ENCODE measurements around the gene ANAPC16.
"Not testable (repeated sequence)": the region's sequence is repeated elsewhere in the genome, so short reads cannot be mapped to it uniquely, and the experiment has no call there.

Gene ANAPC16

GRCh38 chr10:72186982-72187330, 28.9 kb upstream of the ANAPC16 start:
- Histone ChIP-seq H3K9me3 (ENCODE audit: low read length) (peaks cover 15% of the 10 kb centered on the region), H3K4me3 (ENCODE audit: low read length) (no peak overlapping the region), H3K4me1 (ENCODE audit: insufficient read depth, low read length) (no peaks in the 10 kb centered on the region), H3K36me3 (ENCODE audit: insufficient read depth, low read length) (peaks cover 15% of the 10 kb centered on the region), H3K27me3 (ENCODE audit: insufficient read depth, low read length) (no peaks in the 10 kb centered on the region), H2AFZ (ENCODE audit: low read depth, low read length) (no peak overlapping the region)

DNA sequence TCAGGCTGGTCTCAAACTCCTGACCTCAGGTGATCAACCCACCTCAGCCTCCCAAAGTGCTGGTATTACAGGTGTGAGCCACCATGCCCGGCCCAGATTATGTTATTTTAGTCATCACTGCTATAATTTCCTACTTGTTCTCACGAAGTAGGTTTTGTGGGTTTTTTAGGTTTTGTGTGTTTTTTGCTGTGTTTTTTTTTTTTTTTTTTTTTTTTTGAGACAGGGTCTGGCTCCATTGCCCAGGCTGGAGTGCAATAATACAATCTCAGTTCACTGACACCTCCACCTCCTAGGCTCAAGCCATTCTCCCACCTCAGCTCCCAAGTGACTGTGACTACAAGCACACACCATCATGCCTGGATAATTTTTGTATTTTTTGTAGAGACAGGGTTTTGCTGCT, 20.9 kb upstream of the ANAPC16 start:
- H3K4me3 ChIP-seq (ENCODE audit: low read length): no peak overlapping the region
- H3K27me3 ChIP-seq (ENCODE audit: insufficient read depth, low read length): no peaks in the 10 kb centered on the region
- peaks cover under 1% of the 10 kb centered on the region for H3K9me3 ChIP-seq (ENCODE audit: low read length)
- H3K36me3 ChIP-seq (ENCODE audit: insufficient read depth, low read length): peaks cover 16% of the 10 kb centered on the region
- no peaks in the 10 kb centered on the region for H3K4me1 ChIP-seq (ENCODE audit: insufficient read depth, low read length)
- H2AFZ ChIP-seq (ENCODE audit: low read depth, low read length): no peak overlapping the region

- H3K36me3 ChIP-seq (ENCODE audit: insufficient read depth, low read length): peaks cover 32% of the 10 kb centered on the region
- H3K4me3 ChIP-seq (ENCODE audit: low read length): no peak overlapping the region
- no peaks in the 10 kb centered on the region for H3K4me1 ChIP-seq (ENCODE audit: insufficient read depth, low read length)
Observed at GRCh38 chr10:72200883-72201282, 14.9 kb upstream of the ANAPC16 start.

DNA sequence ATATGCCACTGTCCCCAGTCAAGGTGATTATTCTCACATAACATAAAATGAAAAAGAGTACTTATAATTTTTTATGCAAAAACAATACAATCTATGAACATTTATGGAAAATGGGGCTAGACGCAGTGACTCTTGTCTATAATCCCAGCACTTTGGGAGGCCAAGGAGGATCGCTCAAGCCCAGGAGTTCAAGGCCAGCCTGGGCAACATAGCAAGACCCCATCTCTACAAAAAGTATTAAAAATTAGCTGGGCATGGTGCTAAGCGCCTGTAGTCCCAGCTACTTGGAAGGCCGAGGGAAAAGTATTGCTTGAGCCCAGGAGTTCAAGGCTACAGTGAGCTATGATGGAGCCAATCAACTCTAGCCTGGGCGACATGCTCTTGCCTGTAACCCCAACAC, 14.5 kb upstream of the ANAPC16 start:
- Histone ChIP-seq H3K9me3 (ENCODE audit: low read length) (no peaks in the 10 kb centered on the region), H3K4me1 (ENCODE audit: insufficient read depth, low read length) (no peaks in the 10 kb centered on the region), H2AFZ (ENCODE audit: low read depth, low read length) (no peak overlapping the region), H3K36me3 (ENCODE audit: insufficient read depth, low read length) (peaks cover 31% of the 10 kb centered on the region), H3K27me3 (ENCODE audit: insufficient read depth, low read length) (no peaks in the 10 kb centered on the region), H3K4me3 (ENCODE audit: low read length) (no peak overlapping the region)

More at GRCh38 chr10:72200883-72201282, 14.9 kb upstream of the ANAPC16 start:
- Histone ChIP-seq H3K9me3 (ENCODE audit: low read length) (no peaks in the 10 kb centered on the region), H3K27me3 (ENCODE audit: insufficient read depth, low read length) (no peaks in the 10 kb centered on the region), H2AFZ (ENCODE audit: low read depth, low read length) (no peak overlapping the region)

- Histone ChIP-seq H3K4me3 (ENCODE audit: low read length) (no peak overlapping the region), H3K4me1 (ENCODE audit: insufficient read depth, low read length) (no peaks in the 10 kb centered on the region), H3K36me3 (ENCODE audit: insufficient read depth, low read length) (peaks cover 41% of the 10 kb centered on the region), H3K27me3 (ENCODE audit: insufficient read depth, low read length) (no peaks in the 10 kb centered on the region), H2AFZ (ENCODE audit: low read depth, low read length) (no peak overlapping the region), H3K9me3 (ENCODE audit: low read length) (no peaks in the 10 kb centered on the region)
Observed at GRCh38 chr10:72204296-72204695, 11.5 kb upstream of the ANAPC16 start.

GRCh38 chr10:72204724-72205123, 11.1 kb upstream of the ANAPC16 start:
- peaks cover 45% of the 10 kb centered on the region for H3K36me3 ChIP-seq (ENCODE audit: insufficient read depth, low read length)
- no peaks in the 10 kb centered on the region for H3K9me3 ChIP-seq (ENCODE audit: low read length)
- no peaks in the 10 kb centered on the region for H3K27me3 ChIP-seq (ENCODE audit: insufficient read depth, low read length)
- no peaks in the 10 kb centered on the region for H3K4me1 ChIP-seq (ENCODE audit: insufficient read depth, low read length)
- H3K4me3 ChIP-seq (ENCODE audit: low read length): no peak overlapping the region
- no peak overlapping the region for H2AFZ ChIP-seq (ENCODE audit: low read depth, low read length)

DNA sequence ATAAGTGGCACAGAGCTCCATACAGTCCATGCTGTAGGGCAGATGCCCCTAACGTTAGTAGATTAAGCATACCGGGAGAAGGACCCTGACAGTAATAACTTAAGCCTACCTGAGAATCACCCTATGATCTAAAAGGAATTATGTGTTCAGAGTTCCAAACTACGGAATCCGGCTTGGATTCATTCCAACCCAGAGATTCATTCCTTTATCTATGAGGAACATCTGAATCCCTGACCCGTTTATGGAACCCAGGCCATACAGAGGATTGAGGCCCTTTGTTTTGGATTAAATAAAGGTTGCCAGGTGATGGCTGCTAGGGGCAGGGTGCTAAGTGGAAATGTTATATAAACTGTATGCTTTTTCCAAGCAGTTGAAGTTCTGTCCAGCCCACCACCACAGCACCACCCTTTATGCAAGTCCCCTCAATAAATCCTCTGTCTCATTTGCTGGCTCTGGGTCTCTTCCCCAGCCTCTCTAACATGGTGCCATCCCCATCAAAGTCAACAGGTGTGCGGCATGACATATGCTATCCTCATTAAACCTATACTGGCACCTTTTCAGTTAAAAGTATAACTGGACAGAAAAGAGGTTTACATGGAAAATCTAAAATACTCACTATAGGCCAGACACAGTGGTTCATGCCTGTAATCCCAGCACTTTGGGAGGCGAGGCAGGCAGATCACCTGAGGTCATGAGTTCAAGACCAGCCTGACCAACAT, 9.1 kb upstream of the ANAPC16 start:
- H3K36me3 ChIP-seq (ENCODE audit: insufficient read depth, low read length): peaks cover 51% of the 10 kb centered on the region
- no peaks in the 10 kb centered on the region for H3K4me1 ChIP-seq (ENCODE audit: insufficient read depth, low read length)
- no peak overlapping the region for H2AFZ ChIP-seq (ENCODE audit: low read depth, low read length)
- H3K27me3 ChIP-seq (ENCODE audit: insufficient read depth, low read length): no peaks in the 10 kb centered on the region
- no peak overlapping the region for H3K4me3 ChIP-seq (ENCODE audit: low read length)
- H3K9me3 ChIP-seq (ENCODE audit: low read length): no peaks in the 10 kb centered on the region

DNA sequence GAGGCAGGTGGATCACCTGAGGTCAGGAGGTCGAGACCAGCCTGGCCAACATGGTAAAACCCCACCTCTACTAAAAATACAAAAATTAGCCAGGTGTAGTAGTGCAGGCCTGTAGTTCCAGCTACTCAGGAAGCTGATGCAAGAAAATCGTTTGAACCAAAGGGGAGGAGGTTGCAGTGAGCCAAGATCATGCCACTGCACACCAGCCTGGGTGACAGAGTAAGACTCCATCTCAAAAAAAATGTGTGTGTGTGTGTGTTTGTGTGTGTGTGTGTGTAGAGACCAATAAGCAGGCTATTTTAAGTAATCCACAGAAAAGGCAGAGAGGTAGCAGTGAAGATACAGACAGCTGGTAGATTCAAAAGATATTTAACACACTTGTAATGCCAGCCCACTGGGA, 7.3 kb upstream of the ANAPC16 start:
- H2AFZ ChIP-seq (ENCODE audit: low read depth, low read length); H3K9me3 ChIP-seq (ENCODE audit: low read length); H3K27me3 ChIP-seq (ENCODE audit: insufficient read depth, low read length); H3K4me1 ChIP-seq (ENCODE audit: insufficient read depth, low read length); H3K4me3 ChIP-seq (ENCODE audit: low read length): not testable (repeated sequence)
- H3K36me3 ChIP-seq (ENCODE audit: insufficient read depth, low read length): peaks cover 46% of the 10 kb centered on the region

DNA sequence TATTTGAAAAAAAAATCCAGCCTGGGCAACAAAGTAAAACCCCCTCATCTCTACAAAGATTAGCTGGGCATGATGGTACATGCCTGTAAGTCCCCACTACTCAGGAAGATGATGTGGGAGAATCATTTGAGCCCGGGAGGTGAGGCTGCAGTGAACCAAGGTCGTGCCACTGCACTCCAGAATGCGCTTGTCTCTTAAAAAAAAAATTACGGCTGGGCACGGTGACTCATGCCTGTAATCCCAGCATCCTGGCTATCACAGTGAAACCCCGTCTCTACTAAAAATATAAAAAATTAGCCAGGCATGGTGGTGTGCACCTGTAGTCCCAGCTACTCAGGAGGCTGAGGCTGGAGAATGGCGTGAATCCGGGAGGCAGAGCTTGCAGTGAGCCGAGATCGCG, 4.4 kb upstream of the ANAPC16 start:
- H3K4me3 ChIP-seq (ENCODE audit: low read length); H3K9me3 ChIP-seq (ENCODE audit: low read length); H2AFZ ChIP-seq (ENCODE audit: low read depth, low read length); H3K4me1 ChIP-seq (ENCODE audit: insufficient read depth, low read length); H3K27me3 ChIP-seq (ENCODE audit: insufficient read depth, low read length): not testable (repeated sequence)
- H3K36me3 ChIP-seq (ENCODE audit: insufficient read depth, low read length): peaks cover 38% of the 10 kb centered on the region

- H3K36me3 ChIP-seq (ENCODE audit: insufficient read depth, low read length): peaks cover 37% of the 10 kb centered on the region
- not testable (repeated sequence) for H3K9me3 ChIP-seq (ENCODE audit: low read length); H2AFZ ChIP-seq (ENCODE audit: low read depth, low read length); H3K4me3 ChIP-seq (ENCODE audit: low read length); H3K27me3 ChIP-seq (ENCODE audit: insufficient read depth, low read length)
- peaks cover 10% of the 10 kb centered on the region for H3K4me1 ChIP-seq (ENCODE audit: insufficient read depth, low read length)
Observed at GRCh38 chr10:72211832-72212231, 4.0 kb upstream of the ANAPC16 start.

- Histone ChIP-seq H3K27me3 (ENCODE audit: insufficient read depth, low read length) (no peaks in the 10 kb centered on the region), H3K9me3 (ENCODE audit: low read length) (no peaks in the 10 kb centered on the region), H3K4me3 (ENCODE audit: low read length) (no peak overlapping the region), H3K4me1 (ENCODE audit: insufficient read depth, low read length) (peaks cover 18% of the 10 kb centered on the region), H3K36me3 (ENCODE audit: insufficient read depth, low read length) (peaks cover 6% of the 10 kb centered on the region), H2AFZ (ENCODE audit: low read depth, low read length) (no peak overlapping the region)
Observed at GRCh38 chr10:72218325-72218724, 2.5 kb downstream of the ANAPC16 start.

- Histone ChIP-seq H3K27me3 (ENCODE audit: insufficient read depth, low read length) (no peaks in the 10 kb centered on the region), H3K4me1 (ENCODE audit: insufficient read depth, low read length) (peaks cover 18% of the 10 kb centered on the region), H3K4me3 (ENCODE audit: low read length) (no peak overlapping the region), H2AFZ (ENCODE audit: low read depth, low read length) (no peak overlapping the region), H3K36me3 (ENCODE audit: insufficient read depth, low read length) (peaks cover 7% of the 10 kb centered on the region), H3K9me3 (ENCODE audit: low read length) (no peaks in the 10 kb centered on the region)
Observed at GRCh38 chr10:72218726-72219125, 2.9 kb downstream of the ANAPC16 start.

DNA sequence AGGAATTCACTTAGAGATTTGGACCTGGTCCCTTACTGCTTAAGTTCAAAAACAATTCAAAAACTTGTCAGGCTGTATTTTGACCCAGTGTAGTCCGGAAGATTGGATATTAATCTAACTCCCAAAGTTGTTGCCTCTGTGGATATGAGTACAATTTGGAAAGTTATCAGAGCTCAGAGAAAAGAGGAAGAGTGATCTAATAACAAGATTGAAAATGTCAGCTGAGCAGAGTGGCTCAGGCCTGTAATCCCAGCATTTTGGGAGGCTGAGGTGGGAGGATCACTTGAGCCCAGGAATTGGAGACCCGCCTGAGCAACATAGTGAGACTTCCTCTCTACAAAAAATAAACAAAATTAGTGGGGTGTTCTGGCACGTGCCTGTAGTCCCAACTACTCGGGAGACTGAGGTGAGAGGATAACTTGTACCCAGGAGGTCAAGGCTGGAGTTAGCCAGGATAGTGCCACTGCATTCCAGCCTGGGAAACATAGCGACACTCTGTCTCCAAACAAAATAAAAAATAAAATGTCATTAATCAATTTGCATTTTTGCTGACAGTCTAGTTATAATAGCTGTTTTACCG, 3.5 kb downstream of the ANAPC16 start:
- Histone ChIP-seq H3K4me1 (ENCODE audit: insufficient read depth, low read length) (peaks cover 18% of the 10 kb centered on the region), H3K9me3 (ENCODE audit: low read length) (no peaks in the 10 kb centered on the region), H3K27me3 (ENCODE audit: insufficient read depth, low read length) (no peaks in the 10 kb centered on the region), H2AFZ (ENCODE audit: low read depth, low read length) (no peak overlapping the region), H3K4me3 (ENCODE audit: low read length) (no peak overlapping the region), H3K36me3 (ENCODE audit: insufficient read depth, low read length) (peaks cover 12% of the 10 kb centered on the region)

GRCh38 chr10:72220637-72221036, 4.8 kb downstream of the ANAPC16 start:
- no peaks in the 10 kb centered on the region for H3K9me3 ChIP-seq (ENCODE audit: low read length)
- H3K36me3 ChIP-seq (ENCODE audit: insufficient read depth, low read length): peaks cover 20% of the 10 kb centered on the region
- no peak overlapping the region for H3K4me3 ChIP-seq (ENCODE audit: low read length)
- H2AFZ ChIP-seq (ENCODE audit: low read depth, low read length): no peak overlapping the region
- H3K4me1 ChIP-seq (ENCODE audit: insufficient read depth, low read length): peaks cover 11% of the 10 kb centered on the region
- no peaks in the 10 kb centered on the region for H3K27me3 ChIP-seq (ENCODE audit: insufficient read depth, low read length)

Data from neuron (in vitro differentiated cells).